B cell (primary cell): Measurements from ENCODE around the gene RBM44.

ENCODE experiments used
- EZH2 ChIP-seq: IDR thresholded peaks from 2 replicates; pipeline ENCODE4 v1.6.1; 2012; ENCODE audit warnings: borderline replicate concordance, low read depth, mild to moderate bottlenecking, moderate library complexity, low read length; ENCODE audit not compliant: insufficient read depth, poor library complexity, severe bottlenecking
- TF ChIP-seq, protein P1 (sequence below): fragments of 200-600 bp; IDR thresholded peaks from one replicate; pipeline ENCODE4 v1.8.0; 2022; ENCODE audit warnings: antibody characterized with exemption, mild to moderate bottlenecking

DNA sequence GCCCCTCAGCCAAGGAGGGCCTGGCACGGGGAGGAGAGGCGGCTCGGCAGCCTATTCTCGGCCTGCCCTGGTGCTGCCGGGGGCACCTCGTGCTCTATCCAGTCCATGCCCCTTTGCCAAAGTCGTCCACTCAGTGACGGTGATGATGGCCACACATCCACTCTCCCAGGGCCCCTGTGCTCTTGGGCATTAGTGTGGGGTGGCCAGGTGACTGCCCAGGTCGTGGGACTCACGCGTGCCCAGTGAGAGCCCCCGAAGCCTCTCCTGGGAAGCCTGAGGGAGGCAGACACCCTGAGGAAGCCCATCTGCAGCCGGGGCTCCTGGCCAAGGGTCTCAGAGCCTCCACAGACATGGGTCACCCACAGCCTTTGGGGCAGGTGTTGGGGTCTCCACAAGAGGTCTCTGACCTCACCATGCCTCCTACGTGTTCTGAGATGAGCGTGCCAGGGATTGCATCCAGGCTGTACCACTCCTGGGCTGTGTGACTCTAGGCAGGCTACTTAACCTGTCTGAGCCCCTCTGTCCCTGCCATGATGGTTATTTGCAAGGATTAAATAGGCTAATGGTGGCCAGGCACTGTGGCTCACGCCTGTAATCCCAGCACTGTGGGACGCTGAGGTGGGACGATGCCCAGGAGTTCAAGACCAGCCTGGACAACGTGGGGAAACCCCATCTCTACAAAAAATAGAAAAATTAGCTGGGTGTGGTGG is 73.8 kb downstream of the RBM44 start:
- TF ChIP-seq, protein P1, sequence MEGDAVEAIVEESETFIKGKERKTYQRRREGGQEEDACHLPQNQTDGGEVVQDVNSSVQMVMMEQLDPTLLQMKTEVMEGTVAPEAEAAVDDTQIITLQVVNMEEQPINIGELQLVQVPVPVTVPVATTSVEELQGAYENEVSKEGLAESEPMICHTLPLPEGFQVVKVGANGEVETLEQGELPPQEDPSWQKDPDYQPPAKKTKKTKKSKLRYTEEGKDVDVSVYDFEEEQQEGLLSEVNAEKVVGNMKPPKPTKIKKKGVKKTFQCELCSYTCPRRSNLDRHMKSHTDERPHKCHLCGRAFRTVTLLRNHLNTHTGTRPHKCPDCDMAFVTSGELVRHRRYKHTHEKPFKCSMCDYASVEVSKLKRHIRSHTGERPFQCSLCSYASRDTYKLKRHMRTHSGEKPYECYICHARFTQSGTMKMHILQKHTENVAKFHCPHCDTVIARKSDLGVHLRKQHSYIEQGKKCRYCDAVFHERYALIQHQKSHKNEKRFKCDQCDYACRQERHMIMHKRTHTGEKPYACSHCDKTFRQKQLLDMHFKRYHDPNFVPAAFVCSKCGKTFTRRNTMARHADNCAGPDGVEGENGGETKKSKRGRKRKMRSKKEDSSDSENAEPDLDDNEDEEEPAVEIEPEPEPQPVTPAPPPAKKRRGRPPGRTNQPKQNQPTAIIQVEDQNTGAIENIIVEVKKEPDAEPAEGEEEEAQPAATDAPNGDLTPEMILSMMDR: no peak
- no peak for TF ChIP-seq EZH2
